Panc1 (cell line): ENCODE measurements around the gene TRIB2. TPM values are rescaled to one million over a fixed set of nuclear protein-coding genes. Genes with fewer than 3 reads are reported as not detected.

Experiments
- ATAC-seq: fragments of 200-7000 bp; cut with Tn5 transposase; 2 replicates; pipeline ENCODE4 v1.9.1; 2020; ENCODE audit warnings: mild to moderate bottlenecking, moderate library complexity
- BruUV-seq: library from RNA; stranded (reverse); fragments of 400-500 nt; replicated peaks from 2 replicates; lab custom pipeline; 2021; lab: Mats Ljungman, UMichigan
- CTCF ChIA-PET: fragments of 300-600 bp; sonication (Branson Sonifier 250); formaldehyde crosslinking; loops from one replicate; lab custom pipeline; 2022; ENCODE audit warnings: antibody characterized with exemption; lab: Charles Lee
- POLR2A ChIA-PET: fragments of 300-600 bp; sonication (Branson Sonifier 250); formaldehyde crosslinking; loops from one replicate; lab custom pipeline; 2022; ENCODE audit warnings: antibody characterized with exemption; lab: Charles Lee
- DNase-seq: peaks from one replicate; pipeline ENCODE4 v3.0.0-alpha.2; 2010; ENCODE audit warnings: low read depth, low spot score
- H3K27ac ChIP-seq: 2 replicates; pipeline ENCODE4 v1.5.1; 2011; ENCODE audit warnings: mild to moderate bottlenecking, low read length, inconsistent platforms
- H3K27me3 ChIP-seq: fragments of 200-500 bp; sonication (Bioruptor generic); 2 replicates; pipeline ENCODE4 v1.6.0; 2014; ENCODE audit warnings: low read length, inconsistent platforms; ENCODE audit not compliant: control insufficient read depth, insufficient read depth
- H3K36me3 ChIP-seq: fragments of 200-500 bp; sonication (Bioruptor generic); 2 replicates; pipeline ENCODE4 v1.5.1; 2014; ENCODE audit warnings: inconsistent platforms, mild to moderate bottlenecking, low read length, moderate library complexity; ENCODE audit not compliant: control insufficient read depth, insufficient read depth
- H3K4me1 ChIP-seq: 2 replicates; pipeline ENCODE4 v1.5.1; 2011; ENCODE audit warnings: inconsistent platforms, mild to moderate bottlenecking, low read length, moderate library complexity; ENCODE audit not compliant: control insufficient read depth, insufficient read depth
- H3K4me3 ChIP-seq, 2 experiments: 2 replicates each; pipeline ENCODE4 v1.5.1; 2011 to 2012; ENCODE audit warnings: low read depth in 2 of 2, low read length in 2 of 2, mild to moderate bottlenecking in 2 of 2, inconsistent platforms in 1 of 2, moderate library complexity in 1 of 2
- H3K9me3 ChIP-seq: fragments of 200-500 bp; sonication (Bioruptor generic); 2 replicates; pipeline ENCODE4 v1.5.1; 2014; ENCODE audit warnings: low read depth, mild to moderate bottlenecking, inconsistent platforms, low read length, moderate library complexity; ENCODE audit not compliant: control insufficient read depth, insufficient read depth
- POLR2AphosphoS5 ChIP-seq: IDR thresholded peaks from 2 replicates; pipeline ENCODE4 v1.6.1; 2012; ENCODE audit warnings: mild to moderate bottlenecking, low read depth, low read length, moderate library complexity
- SIN3A ChIP-seq: IDR thresholded peaks from 2 replicates; pipeline ENCODE4 v1.6.1; 2012; ENCODE audit warnings: low read depth, mild to moderate bottlenecking, low read length, moderate library complexity, borderline replicate concordance; ENCODE audit not compliant: insufficient read depth
- TCF7L2 ChIP-seq: IDR thresholded peaks from 2 replicates; pipeline ENCODE4 v1.6.1; 2011; ENCODE audit warnings: mild to moderate bottlenecking, low read depth, low read length, inconsistent platforms
- in situ Hi-C: cut with HindIII; loops from 2 replicates; pipeline ENCODE4 v1.10.0; 2016; ENCODE audit warnings: low sequenced_read_pairs, low pct_unique_long_range_greater_than_20kb
- intact Hi-C: fragments of 100-400 bp; cut with micrococcal nuclease; formaldehyde crosslinking; loops from one replicate; pipeline ENCODE4 v1.10.0; 2022; ENCODE audit not compliant: unreplicated experiment
- total RNA-seq: library from RNA; stranded (reverse); gene quantifications from one replicate; pipeline ENCODE4 v1.2.1, GENCODE V29; 2021; ENCODE audit not compliant: unreplicated experiment
- TF ChIP-seq, protein P1 (sequence below): fragments of 450-650 bp; IDR thresholded peaks from 2 replicates; pipeline ENCODE4 v1.5.1; 2017; ENCODE audit warnings: mild to moderate bottlenecking
- TF ChIP-seq, protein P2 (sequence below), 2 experiments: IDR thresholded peaks; 2 replicates each; pipeline ENCODE4 v1.6.1; 2011 to 2012; ENCODE audit warnings: low read depth in 2 of 2, control low read depth in 1 of 2, low read length in 1 of 2, mild to moderate bottlenecking in 1 of 2, moderate library complexity in 1 of 2; ENCODE audit not compliant: insufficient read depth in 1 of 2

Gene TRIB2
- total RNA-seq, 1 experiment from 2014 or later, result 43.2 TPM

DNA sequence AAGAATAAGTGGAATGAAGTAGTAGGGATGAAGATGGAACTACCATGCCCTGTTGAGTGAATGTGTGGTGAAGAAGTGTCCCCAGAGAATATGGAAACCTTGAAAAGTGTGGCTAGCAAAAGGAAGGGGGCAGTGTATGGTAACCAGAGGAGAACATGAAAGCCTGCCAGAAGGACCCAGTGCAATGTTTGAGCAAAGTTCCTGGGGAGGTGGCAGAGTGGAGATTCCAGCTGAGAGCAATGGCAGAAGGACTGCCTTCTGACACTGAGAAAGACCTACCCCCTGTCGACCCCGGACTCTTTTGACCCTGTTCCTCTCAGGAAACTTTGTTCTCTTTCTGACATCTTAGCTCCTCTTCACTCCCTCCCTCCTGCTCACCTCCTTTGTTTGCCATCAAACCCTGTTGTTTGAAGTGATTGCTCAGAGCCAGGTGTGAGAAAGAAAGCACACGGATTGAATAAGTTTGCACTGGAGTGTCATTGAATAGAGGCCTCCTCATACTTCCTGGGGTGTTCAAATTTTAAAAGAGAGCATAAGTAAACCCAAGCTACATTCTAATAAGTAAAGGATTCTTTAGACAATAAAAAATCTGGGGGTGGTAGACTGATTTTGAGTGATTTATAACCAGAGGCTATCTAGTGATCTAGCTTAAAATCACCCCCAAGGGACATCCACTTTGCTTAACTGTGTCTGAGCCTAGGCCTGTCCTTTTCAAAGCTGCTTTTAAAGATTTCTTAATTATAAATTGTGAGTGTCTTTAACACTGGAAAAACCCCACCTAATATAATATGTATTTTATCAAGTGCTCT, 57.1 kb downstream of the TRIB2 start:
- TF ChIP-seq POLR2AphosphoS5 (no peak), SIN3A (no peak), TCF7L2 (no peak)
- TF ChIP-seq, protein P1, sequence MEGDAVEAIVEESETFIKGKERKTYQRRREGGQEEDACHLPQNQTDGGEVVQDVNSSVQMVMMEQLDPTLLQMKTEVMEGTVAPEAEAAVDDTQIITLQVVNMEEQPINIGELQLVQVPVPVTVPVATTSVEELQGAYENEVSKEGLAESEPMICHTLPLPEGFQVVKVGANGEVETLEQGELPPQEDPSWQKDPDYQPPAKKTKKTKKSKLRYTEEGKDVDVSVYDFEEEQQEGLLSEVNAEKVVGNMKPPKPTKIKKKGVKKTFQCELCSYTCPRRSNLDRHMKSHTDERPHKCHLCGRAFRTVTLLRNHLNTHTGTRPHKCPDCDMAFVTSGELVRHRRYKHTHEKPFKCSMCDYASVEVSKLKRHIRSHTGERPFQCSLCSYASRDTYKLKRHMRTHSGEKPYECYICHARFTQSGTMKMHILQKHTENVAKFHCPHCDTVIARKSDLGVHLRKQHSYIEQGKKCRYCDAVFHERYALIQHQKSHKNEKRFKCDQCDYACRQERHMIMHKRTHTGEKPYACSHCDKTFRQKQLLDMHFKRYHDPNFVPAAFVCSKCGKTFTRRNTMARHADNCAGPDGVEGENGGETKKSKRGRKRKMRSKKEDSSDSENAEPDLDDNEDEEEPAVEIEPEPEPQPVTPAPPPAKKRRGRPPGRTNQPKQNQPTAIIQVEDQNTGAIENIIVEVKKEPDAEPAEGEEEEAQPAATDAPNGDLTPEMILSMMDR, result no peak
- TF ChIP-seq, protein P2, sequence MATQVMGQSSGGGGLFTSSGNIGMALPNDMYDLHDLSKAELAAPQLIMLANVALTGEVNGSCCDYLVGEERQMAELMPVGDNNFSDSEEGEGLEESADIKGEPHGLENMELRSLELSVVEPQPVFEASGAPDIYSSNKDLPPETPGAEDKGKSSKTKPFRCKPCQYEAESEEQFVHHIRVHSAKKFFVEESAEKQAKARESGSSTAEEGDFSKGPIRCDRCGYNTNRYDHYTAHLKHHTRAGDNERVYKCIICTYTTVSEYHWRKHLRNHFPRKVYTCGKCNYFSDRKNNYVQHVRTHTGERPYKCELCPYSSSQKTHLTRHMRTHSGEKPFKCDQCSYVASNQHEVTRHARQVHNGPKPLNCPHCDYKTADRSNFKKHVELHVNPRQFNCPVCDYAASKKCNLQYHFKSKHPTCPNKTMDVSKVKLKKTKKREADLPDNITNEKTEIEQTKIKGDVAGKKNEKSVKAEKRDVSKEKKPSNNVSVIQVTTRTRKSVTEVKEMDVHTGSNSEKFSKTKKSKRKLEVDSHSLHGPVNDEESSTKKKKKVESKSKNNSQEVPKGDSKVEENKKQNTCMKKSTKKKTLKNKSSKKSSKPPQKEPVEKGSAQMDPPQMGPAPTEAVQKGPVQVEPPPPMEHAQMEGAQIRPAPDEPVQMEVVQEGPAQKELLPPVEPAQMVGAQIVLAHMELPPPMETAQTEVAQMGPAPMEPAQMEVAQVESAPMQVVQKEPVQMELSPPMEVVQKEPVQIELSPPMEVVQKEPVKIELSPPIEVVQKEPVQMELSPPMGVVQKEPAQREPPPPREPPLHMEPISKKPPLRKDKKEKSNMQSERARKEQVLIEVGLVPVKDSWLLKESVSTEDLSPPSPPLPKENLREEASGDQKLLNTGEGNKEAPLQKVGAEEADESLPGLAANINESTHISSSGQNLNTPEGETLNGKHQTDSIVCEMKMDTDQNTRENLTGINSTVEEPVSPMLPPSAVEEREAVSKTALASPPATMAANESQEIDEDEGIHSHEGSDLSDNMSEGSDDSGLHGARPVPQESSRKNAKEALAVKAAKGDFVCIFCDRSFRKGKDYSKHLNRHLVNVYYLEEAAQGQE (IDR thresholded peaks at IDR 0.05; ENCODE audit: insufficient read depth in 1 of 2, low read depth in 2 of 2, low read length in 1 of 2), result no peak
- Histone ChIP-seq H3K27ac (no peak overlapping the region), H3K4me1 (no peaks in the 10 kb centered on the region), H3K36me3 (no peaks in the 10 kb centered on the region), H3K9me3 (no peaks in the 10 kb centered on the region), H3K27me3 (no peaks in the 10 kb centered on the region), H3K4me3 (no peak overlapping the region)
- DNase-seq (no peak), ATAC-seq (no peak)
- ChIA-PET CTCF (no interaction called here), POLR2A (no interaction called here)
- no TSS peak for BruUV-seq
- intact Hi-C loops, result no loop called here
- in situ Hi-C loops, result no loop called here

DNA sequence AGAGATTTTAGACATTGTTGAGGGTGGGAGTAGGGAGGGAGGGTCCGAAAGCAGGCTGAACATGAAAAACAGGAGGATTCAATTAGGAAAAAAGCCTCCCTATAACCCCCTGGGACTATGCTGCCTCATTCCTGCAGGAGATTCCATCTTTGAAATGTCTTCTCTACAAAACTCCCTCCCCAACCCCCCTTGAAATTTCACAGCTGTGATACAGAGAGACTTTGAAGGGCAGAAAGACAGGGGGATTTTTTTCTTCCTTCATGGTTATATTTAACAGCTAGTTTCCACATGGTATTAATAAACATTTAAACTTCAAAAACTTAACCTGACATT, 57.6 kb downstream of the TRIB2 start:
- TF ChIP-seq, protein P1, result no peak
- no peak for TF ChIP-seq TCF7L2
- no peak for TF ChIP-seq POLR2AphosphoS5
- TF ChIP-seq, protein P2 (IDR thresholded peaks at IDR 0.05; ENCODE audit: insufficient read depth in 1 of 2, low read depth in 2 of 2, low read length in 1 of 2), result no peak
- TF ChIP-seq SIN3A, result no peak
- no TSS peak for BruUV-seq
- DNase-seq (no peak), ATAC-seq (no peak)
- POLR2A ChIA-PET, result no interaction called here
- H3K4me1 ChIP-seq, result no peaks in the 10 kb centered on the region
- no peak overlapping the region for H3K4me3 ChIP-seq
- no peaks in the 10 kb centered on the region for H3K36me3 ChIP-seq
- no peaks in the 10 kb centered on the region for H3K9me3 ChIP-seq
- CTCF ChIA-PET, result no interaction called here
- in situ Hi-C loops (no loop called here), intact Hi-C loops (no loop called here)
- H3K27me3 ChIP-seq, result no peaks in the 10 kb centered on the region
- H3K27ac ChIP-seq, result no peak overlapping the region
